Astrocyte (in vitro differentiated cells and primary cell): Measurements from ENCODE around the gene NAA10. TPM values are rescaled to one million over a fixed set of nuclear protein-coding genes. Genes with fewer than 3 reads are reported as not detected.

Experiments
- DNase-seq: peaks from one replicate; pipeline ENCODE4 v3.0.0-alpha.2; 2010; ENCODE audit warnings: low read depth
- FAIRE-seq: peaks from 2 replicates; lab custom pipeline; 2011; peaks lifted over from hg19 to GRCh38; lab: Jason Lieb, UNC
- H2AFZ ChIP-seq: 2 replicates; pipeline ENCODE4 v1.6.0; 2012; ENCODE audit warnings: low read depth, low read length, inconsistent platforms
- H3K27ac ChIP-seq: 2 replicates; pipeline ENCODE4 v1.5.1; 2011; ENCODE audit warnings: low read depth, low read length, inconsistent platforms
- H3K27me3 ChIP-seq: 2 replicates; pipeline ENCODE4 v1.6.0; 2011; ENCODE audit warnings: low read length, inconsistent platforms; ENCODE audit not compliant: insufficient read depth
- H3K36me3 ChIP-seq: 2 replicates; pipeline ENCODE4 v1.5.1; 2011; ENCODE audit warnings: low read length, inconsistent platforms; ENCODE audit not compliant: insufficient read depth
- H3K4me1 ChIP-seq: 2 replicates; pipeline ENCODE4 v1.5.1; 2011; ENCODE audit warnings: low read length, inconsistent platforms; ENCODE audit not compliant: insufficient read depth
- H3K4me2 ChIP-seq: 2 replicates; pipeline ENCODE4 v1.6.0; 2012; ENCODE audit warnings: low read length, inconsistent platforms
- H3K4me3 ChIP-seq: 2 replicates; pipeline ENCODE4 v1.5.1; 2011; ENCODE audit warnings: low read depth, mild to moderate bottlenecking, low read length, inconsistent platforms; ENCODE audit not compliant: insufficient read depth
- H3K79me2 ChIP-seq: 2 replicates; pipeline ENCODE4 v1.6.0; 2012; ENCODE audit warnings: mild to moderate bottlenecking, low read length, inconsistent platforms; ENCODE audit not compliant: insufficient read depth
- H3K9ac ChIP-seq: 2 replicates; pipeline ENCODE4 v1.6.0; 2012; ENCODE audit warnings: mild to moderate bottlenecking, low read length, inconsistent platforms
- H3K9me3 ChIP-seq: 2 replicates; pipeline ENCODE4 v1.5.1; 2012; ENCODE audit warnings: low read depth, mild to moderate bottlenecking, low read length, inconsistent platforms; ENCODE audit not compliant: insufficient read depth
- H4K20me1 ChIP-seq: 2 replicates; pipeline ENCODE4 v1.6.0; 2012; ENCODE audit warnings: low read length, inconsistent platforms; ENCODE audit not compliant: insufficient read depth
- H3K27ac Mint-ChIP-seq: one replicate; pipeline ENCODE4 v1.8.0; 2021; ENCODE audit warnings: mild to moderate bottlenecking, mixed read lengths; ENCODE audit not compliant: unreplicated experiment
- H3K27me3 Mint-ChIP-seq: one replicate; pipeline ENCODE4 v1.8.0; 2021; ENCODE audit warnings: low read depth, mixed read lengths; ENCODE audit not compliant: unreplicated experiment
- H3K36me3 Mint-ChIP-seq: one replicate; pipeline ENCODE4 v1.8.0; 2021; ENCODE audit warnings: low read depth, mixed read lengths; ENCODE audit not compliant: unreplicated experiment
- H3K4me1 Mint-ChIP-seq: one replicate; pipeline ENCODE4 v1.8.0; 2021; ENCODE audit warnings: low read depth, mixed read lengths; ENCODE audit not compliant: unreplicated experiment
- H3K4me3 Mint-ChIP-seq: one replicate; pipeline ENCODE4 v1.8.0; 2021; ENCODE audit warnings: mild to moderate bottlenecking, moderate library complexity, mixed read lengths; ENCODE audit not compliant: unreplicated experiment
- H3K9me3 Mint-ChIP-seq: one replicate; pipeline ENCODE4 v1.8.0; 2021; ENCODE audit warnings: mild to moderate bottlenecking, mixed read lengths; ENCODE audit not compliant: unreplicated experiment
- EZH2 ChIP-seq: IDR thresholded peaks from 2 replicates; pipeline ENCODE4 v1.6.1; 2012; ENCODE audit warnings: mild to moderate bottlenecking, low read length, inconsistent platforms; ENCODE audit not compliant: insufficient read depth
- total RNA-seq: library from RNA; stranded (reverse); gene quantifications from 2 replicates; pipeline ENCODE4 v1.2.1, GENCODE V29; 2021
- TF ChIP-seq, protein P1 (sequence below): IDR thresholded peaks from 2 replicates; pipeline ENCODE4 v1.5.1; 2011; ENCODE audit warnings: low read depth, mild to moderate bottlenecking, inconsistent platforms, low read length, moderate library complexity; ENCODE audit not compliant: insufficient read depth

Gene NAA10
- total RNA-seq, 1 donor from 2014 or later, result 144 TPM

DNA sequence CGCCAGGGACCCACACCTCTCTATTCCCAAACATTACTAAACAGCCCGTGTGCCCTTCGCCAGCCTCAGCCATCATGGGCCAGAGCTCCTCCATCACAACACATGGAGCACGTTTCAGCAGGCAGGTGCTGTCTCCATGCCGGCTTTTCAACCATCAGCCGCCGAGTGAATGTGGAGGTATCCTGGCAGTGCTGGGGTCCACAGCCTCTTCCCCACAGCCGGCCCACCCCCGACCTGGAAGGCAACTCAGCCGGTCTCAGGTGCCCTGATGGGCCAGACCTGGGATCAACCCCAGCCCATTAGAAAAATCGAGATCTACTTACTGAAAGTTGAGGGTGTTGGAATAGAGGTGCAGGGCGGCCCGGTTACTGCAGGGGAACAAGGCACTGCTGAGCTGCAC, 3.1 kb downstream of the NAA10 start:
- Histone ChIP-seq H3K4me1 (peaks cover 12% of the 10 kb centered on the region), H3K4me3 (no peak overlapping the region), H3K9ac (no peak overlapping the region), H3K4me2 (no peak overlapping the region), H3K27ac (no peak overlapping the region), H4K20me1 (peaks cover 13% of the 10 kb centered on the region), H2AFZ (no peak overlapping the region), H3K9me3 (no peaks in the 10 kb centered on the region), H3K79me2 (peaks cover 34% of the 10 kb centered on the region), H3K36me3 (peaks cover 4% of the 10 kb centered on the region), H3K27me3 (no peaks in the 10 kb centered on the region)
- TF ChIP-seq, protein P1, sequence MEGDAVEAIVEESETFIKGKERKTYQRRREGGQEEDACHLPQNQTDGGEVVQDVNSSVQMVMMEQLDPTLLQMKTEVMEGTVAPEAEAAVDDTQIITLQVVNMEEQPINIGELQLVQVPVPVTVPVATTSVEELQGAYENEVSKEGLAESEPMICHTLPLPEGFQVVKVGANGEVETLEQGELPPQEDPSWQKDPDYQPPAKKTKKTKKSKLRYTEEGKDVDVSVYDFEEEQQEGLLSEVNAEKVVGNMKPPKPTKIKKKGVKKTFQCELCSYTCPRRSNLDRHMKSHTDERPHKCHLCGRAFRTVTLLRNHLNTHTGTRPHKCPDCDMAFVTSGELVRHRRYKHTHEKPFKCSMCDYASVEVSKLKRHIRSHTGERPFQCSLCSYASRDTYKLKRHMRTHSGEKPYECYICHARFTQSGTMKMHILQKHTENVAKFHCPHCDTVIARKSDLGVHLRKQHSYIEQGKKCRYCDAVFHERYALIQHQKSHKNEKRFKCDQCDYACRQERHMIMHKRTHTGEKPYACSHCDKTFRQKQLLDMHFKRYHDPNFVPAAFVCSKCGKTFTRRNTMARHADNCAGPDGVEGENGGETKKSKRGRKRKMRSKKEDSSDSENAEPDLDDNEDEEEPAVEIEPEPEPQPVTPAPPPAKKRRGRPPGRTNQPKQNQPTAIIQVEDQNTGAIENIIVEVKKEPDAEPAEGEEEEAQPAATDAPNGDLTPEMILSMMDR, result no peak
- no peak for TF ChIP-seq EZH2
- Mint-ChIP-seq H3K4me3 (peak overlapping the region; percentile 40), H3K36me3 (no peaks in the 10 kb centered on the region), H3K27me3 (no peaks in the 10 kb centered on the region), H3K4me1 (no peaks in the 10 kb centered on the region), H3K27ac (no peak overlapping the region), H3K9me3 (no peaks in the 10 kb centered on the region)
- FAIRE-seq (no peak), DNase-seq (no peak)

GRCh38 chrX:153931151-153931550, 3.7 kb downstream of the NAA10 start:
- Mint-ChIP-seq H3K9me3 (no peaks in the 10 kb centered on the region), H3K36me3 (no peaks in the 10 kb centered on the region), H3K27ac (no peak overlapping the region), H3K27me3 (no peaks in the 10 kb centered on the region), H3K4me1 (no peaks in the 10 kb centered on the region), H3K4me3 (no peak overlapping the region)
- Histone ChIP-seq H3K4me2 (no peak overlapping the region), H3K36me3 (peaks cover 4% of the 10 kb centered on the region), H3K79me2 (peaks cover 34% of the 10 kb centered on the region), H4K20me1 (peaks cover 13% of the 10 kb centered on the region), H3K27me3 (no peaks in the 10 kb centered on the region), H3K4me1 (peaks cover 12% of the 10 kb centered on the region), H3K9ac (no peak overlapping the region), H2AFZ (no peak overlapping the region), H3K9me3 (no peaks in the 10 kb centered on the region), H3K27ac (no peak overlapping the region), H3K4me3 (no peak overlapping the region)
- FAIRE-seq, result no peak
- TF ChIP-seq, protein P1, result no peak
- TF ChIP-seq EZH2, result no peak
- DNase-seq, result no peak

DNA sequence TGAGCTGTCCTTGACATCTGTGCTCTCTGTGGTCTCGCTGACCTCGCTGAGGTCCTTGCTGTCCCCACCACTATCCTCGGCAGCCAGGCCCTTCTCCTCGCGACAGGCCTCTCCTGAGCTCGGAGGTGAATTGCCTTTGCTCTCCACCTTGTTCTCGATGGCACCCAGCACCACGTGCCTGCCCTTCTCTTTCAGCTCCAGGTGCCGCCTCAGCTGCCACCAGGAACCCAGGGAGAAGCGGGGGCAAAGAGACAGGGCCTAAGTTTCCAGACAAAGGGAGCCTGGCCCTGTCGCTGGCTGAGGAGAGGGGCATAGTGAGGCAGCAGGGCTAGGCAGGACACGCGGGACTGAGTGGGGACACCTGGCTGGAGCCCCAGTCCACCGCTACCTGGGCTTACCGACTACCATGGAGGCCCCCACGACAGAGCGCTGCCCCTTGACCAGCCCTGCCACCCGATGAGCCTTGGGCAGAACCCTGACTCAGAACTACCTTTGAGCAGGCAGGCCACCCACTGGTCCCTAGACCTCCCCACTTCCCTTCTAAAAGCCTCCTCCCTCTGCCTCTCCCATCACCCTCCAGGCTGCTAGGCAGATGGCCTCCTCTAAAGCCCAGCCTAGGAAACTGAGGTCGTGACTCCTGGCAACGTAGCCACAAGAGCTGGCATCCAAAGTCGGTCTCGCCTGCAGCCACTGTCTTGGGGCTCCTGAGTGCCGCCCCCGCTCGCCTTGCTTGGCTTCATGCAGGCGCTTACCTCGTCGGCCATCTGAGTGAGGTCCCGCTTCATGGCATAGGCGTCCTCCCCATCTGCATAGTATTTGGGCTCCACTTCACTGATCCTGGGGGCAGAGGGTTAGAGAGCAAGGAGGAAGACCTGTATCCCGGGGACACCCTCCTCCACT, 4.6 kb downstream of the NAA10 start:
- peaks cover 34% of the 10 kb centered on the region for H3K79me2 ChIP-seq
- no peak overlapping the region for H3K4me3 ChIP-seq
- H3K27me3 ChIP-seq, result no peaks in the 10 kb centered on the region
- no peaks in the 10 kb centered on the region for H3K9me3 Mint-ChIP-seq
- peak overlapping the region; percentile 41 for H3K27ac Mint-ChIP-seq
- TF ChIP-seq, protein P1, result no peak
- no peak for TF ChIP-seq EZH2
- no peaks in the 10 kb centered on the region for H3K27me3 Mint-ChIP-seq
- no peak overlapping the region for H3K27ac ChIP-seq
- H3K36me3 Mint-ChIP-seq, result no peaks in the 10 kb centered on the region
- no peak overlapping the region for H3K4me3 Mint-ChIP-seq
- DNase-seq, result no peak
- H3K9me3 ChIP-seq, result no peaks in the 10 kb centered on the region
- no peak overlapping the region for H3K9ac ChIP-seq
- peaks cover 13% of the 10 kb centered on the region for H4K20me1 ChIP-seq
- no peak overlapping the region for H2AFZ ChIP-seq
- no peaks in the 10 kb centered on the region for H3K4me1 Mint-ChIP-seq
- FAIRE-seq, result no peak
- peaks cover 4% of the 10 kb centered on the region for H3K36me3 ChIP-seq
- H3K4me2 ChIP-seq, result no peak overlapping the region
- H3K4me1 ChIP-seq, result peaks cover 12% of the 10 kb centered on the region
